ENCODE results near the gene ASTN2.

ASTN2 gene

DNA sequence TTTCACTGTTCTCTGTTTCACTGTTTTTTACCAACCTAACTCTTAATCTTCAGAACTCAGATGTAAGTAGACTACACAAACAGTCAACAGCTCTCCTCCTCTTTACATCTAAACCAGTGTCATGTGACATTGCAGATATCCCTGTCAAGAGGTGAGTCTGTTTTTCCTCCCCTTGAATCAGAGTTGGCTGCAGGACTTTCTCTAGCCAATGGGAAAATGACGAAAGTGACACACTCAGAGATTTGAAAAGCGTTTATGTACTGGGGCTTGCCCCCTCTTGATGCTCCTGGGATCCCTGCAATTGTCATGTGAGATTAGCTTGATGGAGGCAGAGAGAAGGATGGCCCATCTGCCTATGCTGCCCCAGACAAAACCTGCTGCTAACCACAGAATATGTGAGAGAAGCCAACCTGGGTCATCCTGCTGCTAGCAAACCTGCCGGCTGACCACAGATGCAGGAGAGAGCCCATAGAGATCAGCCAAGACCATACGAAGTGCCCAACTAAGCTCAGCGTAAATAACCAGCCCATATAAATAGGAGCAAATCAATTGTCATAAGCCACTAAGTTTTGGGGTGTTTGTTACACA, 111.1 kb downstream of the ASTN2 start:
- no peak for DNase-seq
- TF ChIP-seq CTCF (IDR thresholded peaks at IDR 0.05) = no peak
- no peak overlapping the region for H3K4me3 ChIP-seq
- no peaks in the 10 kb centered on the region for H3K36me3 ChIP-seq
- no peaks in the 10 kb centered on the region for H3K27me3 ChIP-seq
- intact Hi-C loops (cut with DNase I; ENCODE audit: low total_unique reads) = no loop called here
- no peaks in the 10 kb centered on the region for H3K9me3 ChIP-seq
- H3K4me1 ChIP-seq = no peaks in the 10 kb centered on the region
- H3K27ac ChIP-seq = no peak overlapping the region

GRCh38 chr9:117302487-117302886, 112.4 kb downstream of the ASTN2 start:
- H3K4me3 ChIP-seq = no peak overlapping the region
- no peaks in the 10 kb centered on the region for H3K36me3 ChIP-seq
- DNase-seq = no peak
- no peaks in the 10 kb centered on the region for H3K27me3 ChIP-seq
- TF ChIP-seq CTCF (IDR thresholded peaks at IDR 0.05) = no peak
- no peaks in the 10 kb centered on the region for H3K4me1 ChIP-seq
- H3K9me3 ChIP-seq = no peaks in the 10 kb centered on the region
- intact Hi-C loops (cut with DNase I; ENCODE audit: low total_unique reads) = no loop called here
- no peak overlapping the region for H3K27ac ChIP-seq

- H3K4me1 ChIP-seq = no peaks in the 10 kb centered on the region
- no peak overlapping the region for H3K27ac ChIP-seq
- intact Hi-C loops (cut with DNase I; ENCODE audit: low total_unique reads) = no loop called here
- no peaks in the 10 kb centered on the region for H3K36me3 ChIP-seq
- H3K9me3 ChIP-seq = no peaks in the 10 kb centered on the region
- no peak for DNase-seq
- H3K4me3 ChIP-seq = no peak overlapping the region
- no peaks in the 10 kb centered on the region for H3K27me3 ChIP-seq
- no peak for TF ChIP-seq CTCF (IDR thresholded peaks at IDR 0.05)
Measured at GRCh38 chr9:117300371-117301110, 114.3 kb downstream of the ASTN2 start.

- no peak for DNase-seq
- TF ChIP-seq CTCF (IDR thresholded peaks at IDR 0.05) = no peak
- intact Hi-C loops (cut with DNase I; ENCODE audit: low total_unique reads) = no loop called here
- Histone ChIP-seq H3K27ac (no peak overlapping the region), H3K27me3 (no peaks in the 10 kb centered on the region), H3K4me1 (peaks cover 0 to 8% (median 0%) of the 10 kb centered on the region in 4 donors), H3K9me3 (no peaks in the 10 kb centered on the region), H3K4me3 (no peak overlapping the region), H3K36me3 (no peaks in the 10 kb centered on the region)
Measured at GRCh38 chr9:117296453-117296852, 118.4 kb downstream of the ASTN2 start.

DNA sequence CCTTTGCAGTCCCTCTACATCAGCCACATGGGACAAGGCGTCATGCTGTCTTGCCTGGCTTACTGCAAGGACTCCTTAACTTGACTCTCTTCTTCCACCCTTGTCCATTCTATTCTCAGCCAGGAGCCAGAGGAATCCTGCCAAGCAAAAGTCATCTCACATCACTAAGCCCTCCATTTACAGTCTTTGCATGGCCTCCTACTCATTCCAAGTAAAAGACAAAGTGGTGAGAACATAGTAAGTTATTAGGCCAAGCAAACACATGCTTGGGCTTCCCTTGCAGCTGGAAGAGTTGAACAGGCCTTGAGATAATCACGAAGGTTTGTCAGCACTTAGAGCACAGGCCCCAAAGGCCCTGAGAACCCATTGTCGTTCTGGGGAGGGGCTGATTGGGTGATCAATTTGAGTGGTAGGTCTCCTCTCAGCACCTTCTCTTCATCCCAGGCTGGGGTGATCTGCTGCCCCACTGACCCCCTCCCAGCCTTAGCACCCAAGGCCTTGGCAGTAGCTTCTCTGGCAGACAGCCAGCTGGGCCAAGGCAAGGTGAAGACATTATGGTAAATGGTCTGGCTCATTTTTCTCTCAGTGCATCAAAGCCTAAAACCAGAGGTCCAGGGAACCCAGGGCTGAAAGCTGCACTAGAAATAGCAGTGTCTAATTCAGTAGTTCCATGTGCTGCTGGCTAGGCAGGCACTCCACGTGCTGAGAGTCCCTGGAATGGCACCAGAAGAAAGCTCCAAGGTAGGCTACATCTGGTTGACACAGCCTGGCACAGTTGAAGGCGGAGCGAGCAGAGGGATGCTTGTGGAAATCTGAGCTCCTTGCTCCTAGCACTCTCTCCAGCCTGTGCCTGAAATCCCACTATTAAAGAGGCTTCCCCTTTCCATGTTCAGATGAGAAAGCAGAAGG, 121.4 kb downstream of the ASTN2 start:
- Histone ChIP-seq H3K4me3 (no peak overlapping the region), H3K27me3 (no peaks in the 10 kb centered on the region), H3K27ac (no peak overlapping the region), H3K36me3 (no peaks in the 10 kb centered on the region), H3K4me1 (peaks cover 0 to 11% (median 0%) of the 10 kb centered on the region in 4 donors), H3K9me3 (no peaks in the 10 kb centered on the region)
- no peak for TF ChIP-seq CTCF (IDR thresholded peaks at IDR 0.05)
- no peak for DNase-seq
- intact Hi-C loops (cut with DNase I; ENCODE audit: low total_unique reads) = no loop called here
